HEK293 (cell line): ENCODE results near the gene KLC3.

ENCODE experiments used
- REPIN1 ChIP-seq: fragments of 450-650 bp; formaldehyde crosslinking; IDR thresholded peaks from 2 replicates; pipeline ENCODE4 v1.5.1; 2017; ENCODE audit warnings: missing biosample characterization, missing genetic modification characterization, low read depth
- REST ChIP-seq: fragments of 450-650 bp; formaldehyde crosslinking; IDR thresholded peaks from 2 replicates; pipeline ENCODE4 v1.5.1; 2016; ENCODE audit warnings: missing biosample characterization, missing genetic modification characterization
- SETDB1 ChIP-seq: IDR thresholded peaks from one replicate; pipeline ENCODE4 v1.6.1; 2017; ENCODE audit warnings: mild to moderate bottlenecking, low read length, moderate library complexity, mixed read lengths; ENCODE audit not compliant: insufficient read length
- ZNF24 ChIP-seq: fragments of 450-650 bp; formaldehyde crosslinking; IDR thresholded peaks from 2 replicates; pipeline ENCODE4 v1.5.1; 2016; ENCODE audit warnings: missing biosample characterization, missing genetic modification characterization
- ZNF423 ChIP-seq: fragments of 450-650 bp; formaldehyde crosslinking; IDR thresholded peaks from 2 replicates; pipeline ENCODE4 v1.5.1; 2016; ENCODE audit warnings: missing biosample characterization, missing genetic modification characterization
- ZNF529 ChIP-seq: fragments of 450-650 bp; formaldehyde crosslinking; IDR thresholded peaks from 2 replicates; pipeline ENCODE4 v1.5.1; 2017; ENCODE audit warnings: missing genetic modification characterization, missing biosample characterization; ENCODE audit not compliant: insufficient replicate concordance
- TF ChIP-seq, protein P1 (sequence below): fragments of 450-650 bp; formaldehyde crosslinking; IDR thresholded peaks from 2 replicates; pipeline ENCODE4 v1.5.1; 2016; ENCODE audit warnings: missing biosample characterization, missing genetic modification characterization

GRCh38 chr19:45356760-45357444, 16.4 kb downstream of the KLC3 start:
- no peak for TF ChIP-seq ZNF529 (tag by site-specific recombination)
- TF ChIP-seq, protein P1, sequence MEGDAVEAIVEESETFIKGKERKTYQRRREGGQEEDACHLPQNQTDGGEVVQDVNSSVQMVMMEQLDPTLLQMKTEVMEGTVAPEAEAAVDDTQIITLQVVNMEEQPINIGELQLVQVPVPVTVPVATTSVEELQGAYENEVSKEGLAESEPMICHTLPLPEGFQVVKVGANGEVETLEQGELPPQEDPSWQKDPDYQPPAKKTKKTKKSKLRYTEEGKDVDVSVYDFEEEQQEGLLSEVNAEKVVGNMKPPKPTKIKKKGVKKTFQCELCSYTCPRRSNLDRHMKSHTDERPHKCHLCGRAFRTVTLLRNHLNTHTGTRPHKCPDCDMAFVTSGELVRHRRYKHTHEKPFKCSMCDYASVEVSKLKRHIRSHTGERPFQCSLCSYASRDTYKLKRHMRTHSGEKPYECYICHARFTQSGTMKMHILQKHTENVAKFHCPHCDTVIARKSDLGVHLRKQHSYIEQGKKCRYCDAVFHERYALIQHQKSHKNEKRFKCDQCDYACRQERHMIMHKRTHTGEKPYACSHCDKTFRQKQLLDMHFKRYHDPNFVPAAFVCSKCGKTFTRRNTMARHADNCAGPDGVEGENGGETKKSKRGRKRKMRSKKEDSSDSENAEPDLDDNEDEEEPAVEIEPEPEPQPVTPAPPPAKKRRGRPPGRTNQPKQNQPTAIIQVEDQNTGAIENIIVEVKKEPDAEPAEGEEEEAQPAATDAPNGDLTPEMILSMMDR (tag by site-specific recombination) = no peak
- no peak for TF ChIP-seq ZNF24 (tag by site-specific recombination)
- no peak for TF ChIP-seq REST (tag by site-specific recombination)
- no peak for TF ChIP-seq ZNF423 (tag by site-specific recombination)
- no peak for TF ChIP-seq SETDB1
- TF ChIP-seq REPIN1 (tag by site-specific recombination) = no peak
